ENCODE data around the gene LRIG1. TPM values are rescaled to one million over a fixed set of nuclear protein-coding genes. Genes with fewer than 3 reads are reported as not detected.

The LRIG1 gene
- total RNA-seq, 1 experiment from 2014 or later = 2.2 TPM

GRCh38 chr3:66378256-66378655 lies 122.6 kb downstream of the LRIG1 start:
- Histone ChIP-seq H2AFZ (ENCODE audit: low read length) (no peak overlapping the region), H3K4me3 (ENCODE audit: low read length) (no peak overlapping the region), H3K27ac (ENCODE audit: low read length) (no peak overlapping the region), H3K9ac (ENCODE audit: low read length) (no peak overlapping the region), H4K20me1 (ENCODE audit: low read length) (no peaks in the 10 kb centered on the region), H3K27me3 (ENCODE audit: low read length) (no peaks in the 10 kb centered on the region), H3K4me2 (ENCODE audit: low read length) (no peak overlapping the region), H3K4me1 (ENCODE audit: insufficient read depth, low read length) (no peaks in the 10 kb centered on the region; the same call in 1 of the 2 replicates), H3K36me3 (ENCODE audit: low read depth, low read length) (no peaks in the 10 kb centered on the region), H3K9me2 (replicated peaks; ENCODE audit: low read length) (no peaks in the 10 kb centered on the region), H3K9me3 (ENCODE audit: low read length) (no peaks in the 10 kb centered on the region), H3K79me2 (ENCODE audit: low read length) (no peaks in the 10 kb centered on the region), H3F3A (ENCODE audit: low read length, unreplicated experiment) (no peaks in the 10 kb centered on the region)
- no TSS peak for BruUV-seq (replicated peaks)
- CTCF ChIA-PET = no interaction called here
- intact Hi-C loops (cut with micrococcal nuclease) = no loop called here
- peak; percentile 10 for DNase-seq
- POLR2A ChIA-PET (ENCODE audit: unreplicated experiment) = interaction anchor here (0.7 kb wide), 1 partner anchor 168 kb away, joined by 3 read pairs; no protein-coding TSS in a partner anchor
- no peak for ATAC-seq
- no peak for TF ChIP-seq EZH2phosphoT487 (IDR thresholded peaks at IDR 0.05; ENCODE audit: borderline replicate concordance, low read length)
- no peak for TF ChIP-seq EZH2 (IDR thresholded peaks at IDR 0.05; ENCODE audit: low read length, unreplicated experiment)
- TF ChIP-seq CTCF (conservative IDR thresholded peaks at IDR 0.05; ENCODE audit: low read depth, low read length) = peak; percentile 64

GRCh38 chr3:66377800-66378199 lies 123.0 kb downstream of the LRIG1 start:
- H3K27ac ChIP-seq (ENCODE audit: low read length) = no peak overlapping the region
- TF ChIP-seq CTCF (conservative IDR thresholded peaks at IDR 0.05; ENCODE audit: low read depth, low read length) (no peak), EZH2 (IDR thresholded peaks at IDR 0.05; ENCODE audit: low read length, unreplicated experiment) (no peak), EZH2phosphoT487 (IDR thresholded peaks at IDR 0.05; ENCODE audit: borderline replicate concordance, low read length) (no peak)
- no peak overlapping the region for H3K4me3 ChIP-seq (ENCODE audit: low read length)
- ChIA-PET POLR2A (ENCODE audit: unreplicated experiment) (no interaction called here), CTCF (no interaction called here)
- intact Hi-C loops (cut with micrococcal nuclease) = no loop called here
- no peaks in the 10 kb centered on the region for H3K27me3 ChIP-seq (ENCODE audit: low read length)
- H4K20me1 ChIP-seq (ENCODE audit: low read length) = no peaks in the 10 kb centered on the region
- BruUV-seq (replicated peaks) = no TSS peak
- no peaks in the 10 kb centered on the region for H3K36me3 ChIP-seq (ENCODE audit: low read depth, low read length)
- no peaks in the 10 kb centered on the region for H3F3A ChIP-seq (ENCODE audit: low read length, unreplicated experiment)
- H3K79me2 ChIP-seq (ENCODE audit: low read length) = no peaks in the 10 kb centered on the region
- no peak for DNase-seq
- no peak overlapping the region for H3K4me2 ChIP-seq (ENCODE audit: low read length)
- H3K9me3 ChIP-seq (ENCODE audit: low read length) = no peaks in the 10 kb centered on the region
- H3K9me2 ChIP-seq (replicated peaks; ENCODE audit: low read length) = no peaks in the 10 kb centered on the region
- H3K4me1 ChIP-seq (ENCODE audit: insufficient read depth, low read length) = no peaks in the 10 kb centered on the region; the same call in 1 of the 2 replicates
- ATAC-seq = no peak
- H3K9ac ChIP-seq (ENCODE audit: low read length) = no peak overlapping the region
- H2AFZ ChIP-seq (ENCODE audit: low read length) = no peak overlapping the region

- Histone ChIP-seq H3K9ac (ENCODE audit: low read length) (no peak overlapping the region), H3K79me2 (ENCODE audit: low read length) (no peaks in the 10 kb centered on the region), H3K36me3 (ENCODE audit: low read depth, low read length) (no peaks in the 10 kb centered on the region; the same call in 1 of the 2 replicates), H3K27me3 (ENCODE audit: low read length) (no peaks in the 10 kb centered on the region), H3K4me1 (ENCODE audit: insufficient read depth, low read length) (no peaks in the 10 kb centered on the region; the same call in 1 of the 2 replicates), H2AFZ (ENCODE audit: low read length) (no peak overlapping the region), H3F3A (ENCODE audit: low read length, unreplicated experiment) (no peaks in the 10 kb centered on the region), H4K20me1 (ENCODE audit: low read length) (no peaks in the 10 kb centered on the region), H3K4me3 (ENCODE audit: low read length) (no peak overlapping the region), H3K9me3 (ENCODE audit: low read length) (no peaks in the 10 kb centered on the region), H3K4me2 (ENCODE audit: low read length) (no peak overlapping the region), H3K9me2 (replicated peaks; ENCODE audit: low read length) (no peaks in the 10 kb centered on the region), H3K27ac (ENCODE audit: low read length) (no peak overlapping the region)
- TF ChIP-seq EZH2phosphoT487 (IDR thresholded peaks at IDR 0.05; ENCODE audit: borderline replicate concordance, low read length) = no peak
- no peak for TF ChIP-seq EZH2 (IDR thresholded peaks at IDR 0.05; ENCODE audit: low read length, unreplicated experiment)
- TF ChIP-seq CTCF (conservative IDR thresholded peaks at IDR 0.05; ENCODE audit: low read depth, low read length) = no peak
- POLR2A ChIA-PET (ENCODE audit: unreplicated experiment) = no interaction called here
- BruUV-seq (replicated peaks) = no TSS peak
- peak; percentile 16 for DNase-seq
- intact Hi-C loops (cut with micrococcal nuclease) = no loop called here
- CTCF ChIA-PET = no interaction called here
- ATAC-seq = no peak
These were observed 124.3 kb downstream of the LRIG1 start for GRCh38 chr3:66376568-66376967.

All from PC-3 (cell line).